Measurements from ENCODE around the gene CCDC60.

The CCDC60 gene

DNA sequence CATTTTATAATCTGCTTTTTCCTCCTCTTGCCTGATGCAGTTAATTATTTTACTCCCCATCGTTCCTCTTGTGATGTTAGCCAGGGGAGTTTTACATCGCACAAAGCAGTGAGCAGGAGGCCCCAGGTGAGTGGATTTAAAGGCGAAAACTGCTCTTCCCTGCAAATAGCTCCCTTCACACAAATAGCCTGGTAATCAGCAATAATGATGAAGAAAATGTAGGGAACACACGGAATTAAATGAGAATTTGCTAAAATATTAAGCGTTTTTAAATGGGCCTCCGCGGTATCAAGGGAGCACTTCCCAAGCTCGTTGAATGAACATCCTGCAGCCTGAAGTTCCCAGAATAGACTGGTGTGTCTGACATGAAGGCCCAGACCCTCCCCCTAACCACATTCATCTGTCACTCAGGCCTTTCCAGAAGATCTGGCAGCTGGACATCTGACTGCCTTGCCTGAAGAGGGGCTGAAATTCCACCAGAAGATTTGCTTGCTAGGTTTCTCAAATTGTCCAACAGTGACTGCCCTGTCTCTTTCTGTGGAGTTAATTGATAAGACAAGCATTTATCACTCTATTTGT is 127.2 kb downstream of the CCDC60 start:
- no peaks in the 10 kb centered on the region for H3F3A ChIP-seq (ENCODE audit: insufficient read depth, low read length)
- no peaks in the 10 kb centered on the region for H3K36me3 ChIP-seq (replicated peaks; ENCODE audit: insufficient read depth, low read length)
- no peak overlapping the region for H3K4me3 ChIP-seq (ENCODE audit: low read length)
- DNase-seq, result no peak
- H4K20me1 ChIP-seq (ENCODE audit: insufficient read depth, low read length), result no peaks in the 10 kb centered on the region
- H3K4me1 ChIP-seq (ENCODE audit: low read length), result no peaks in the 10 kb centered on the region
- H3K9me3 ChIP-seq (replicated peaks; ENCODE audit: insufficient read depth, low read length), result no peaks in the 10 kb centered on the region
- TF ChIP-seq EZH2 (optimal IDR thresholded peaks at IDR 0.05; ENCODE audit: low read depth, low read length), result no peak
- H3K9ac ChIP-seq (ENCODE audit: low read length), result no peak overlapping the region
- no peaks in the 10 kb centered on the region for H3K27me3 ChIP-seq (replicated peaks; ENCODE audit: insufficient read depth, low read length)
- no peaks in the 10 kb centered on the region for H3K79me2 ChIP-seq (ENCODE audit: low read length)
- H3K4me2 ChIP-seq (ENCODE audit: low read depth, low read length), result no peak overlapping the region
- no peaks in the 10 kb centered on the region for H3K9me2 ChIP-seq (replicated peaks; ENCODE audit: insufficient read depth, low read length)
- H2AFZ ChIP-seq (ENCODE audit: low read length), result no peak overlapping the region
- H3K27ac ChIP-seq (ENCODE audit: low read length), result no peak overlapping the region

DNA sequence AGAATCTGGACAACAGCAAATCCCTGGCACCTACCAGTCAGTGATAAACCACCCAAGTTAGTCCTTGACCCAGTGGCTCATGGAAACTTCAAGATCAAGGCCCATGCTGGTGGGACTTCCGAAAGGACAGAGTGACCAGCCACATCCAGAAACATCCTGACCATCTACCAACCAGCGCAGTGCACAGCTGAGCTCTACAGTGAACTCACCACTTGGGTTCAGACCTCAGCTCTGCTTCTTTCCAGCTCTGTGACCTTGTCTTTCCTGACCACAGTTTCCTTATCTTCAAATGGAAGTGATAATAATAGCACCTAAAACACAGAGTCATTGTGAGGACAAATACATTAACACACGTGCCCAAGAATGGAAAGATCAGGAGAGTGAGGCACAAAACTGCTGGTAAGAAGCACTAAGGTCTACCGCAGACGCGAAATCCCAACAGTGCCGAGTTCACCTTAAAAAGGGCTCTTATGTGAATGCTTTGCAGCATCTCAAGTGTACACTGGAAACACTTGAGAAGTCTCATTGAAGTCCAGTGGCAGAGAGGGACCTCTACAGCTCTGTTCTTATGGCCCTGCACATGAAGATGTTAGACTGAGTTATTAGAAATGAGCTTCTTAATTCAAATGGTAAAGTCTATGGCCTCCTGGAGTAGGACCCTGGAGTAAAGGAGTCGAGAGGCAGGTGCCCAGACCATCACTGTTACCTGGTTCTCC is 128.8 kb downstream of the CCDC60 start:
- no peaks in the 10 kb centered on the region for H3K27me3 ChIP-seq (replicated peaks; ENCODE audit: insufficient read depth, low read length)
- no peaks in the 10 kb centered on the region for H3K9me3 ChIP-seq (replicated peaks; ENCODE audit: insufficient read depth, low read length)
- no peak overlapping the region for H2AFZ ChIP-seq (ENCODE audit: low read length)
- H3K27ac ChIP-seq (ENCODE audit: low read length), result no peak overlapping the region
- H3K9me2 ChIP-seq (replicated peaks; ENCODE audit: insufficient read depth, low read length), result no peaks in the 10 kb centered on the region
- no peak overlapping the region for H3K4me3 ChIP-seq (ENCODE audit: low read length)
- H3K36me3 ChIP-seq (replicated peaks; ENCODE audit: insufficient read depth, low read length), result no peaks in the 10 kb centered on the region
- no peaks in the 10 kb centered on the region for H3K79me2 ChIP-seq (ENCODE audit: low read length)
- no peak for DNase-seq
- H3K4me1 ChIP-seq (ENCODE audit: low read length), result no peaks in the 10 kb centered on the region
- H3K4me2 ChIP-seq (ENCODE audit: low read depth, low read length), result no peak overlapping the region
- TF ChIP-seq, protein P1, sequence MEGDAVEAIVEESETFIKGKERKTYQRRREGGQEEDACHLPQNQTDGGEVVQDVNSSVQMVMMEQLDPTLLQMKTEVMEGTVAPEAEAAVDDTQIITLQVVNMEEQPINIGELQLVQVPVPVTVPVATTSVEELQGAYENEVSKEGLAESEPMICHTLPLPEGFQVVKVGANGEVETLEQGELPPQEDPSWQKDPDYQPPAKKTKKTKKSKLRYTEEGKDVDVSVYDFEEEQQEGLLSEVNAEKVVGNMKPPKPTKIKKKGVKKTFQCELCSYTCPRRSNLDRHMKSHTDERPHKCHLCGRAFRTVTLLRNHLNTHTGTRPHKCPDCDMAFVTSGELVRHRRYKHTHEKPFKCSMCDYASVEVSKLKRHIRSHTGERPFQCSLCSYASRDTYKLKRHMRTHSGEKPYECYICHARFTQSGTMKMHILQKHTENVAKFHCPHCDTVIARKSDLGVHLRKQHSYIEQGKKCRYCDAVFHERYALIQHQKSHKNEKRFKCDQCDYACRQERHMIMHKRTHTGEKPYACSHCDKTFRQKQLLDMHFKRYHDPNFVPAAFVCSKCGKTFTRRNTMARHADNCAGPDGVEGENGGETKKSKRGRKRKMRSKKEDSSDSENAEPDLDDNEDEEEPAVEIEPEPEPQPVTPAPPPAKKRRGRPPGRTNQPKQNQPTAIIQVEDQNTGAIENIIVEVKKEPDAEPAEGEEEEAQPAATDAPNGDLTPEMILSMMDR (IDR thresholded peaks at IDR 0.05; ENCODE audit: low read length), result no peak
- TF ChIP-seq EZH2phosphoT487 (IDR thresholded peaks at IDR 0.05; ENCODE audit: low read length), result no peak
- H3K9ac ChIP-seq (ENCODE audit: low read length), result no peak overlapping the region
- no peaks in the 10 kb centered on the region for H4K20me1 ChIP-seq (ENCODE audit: insufficient read depth, low read length)
- no peaks in the 10 kb centered on the region for H3F3A ChIP-seq (ENCODE audit: insufficient read depth, low read length)

DNA sequence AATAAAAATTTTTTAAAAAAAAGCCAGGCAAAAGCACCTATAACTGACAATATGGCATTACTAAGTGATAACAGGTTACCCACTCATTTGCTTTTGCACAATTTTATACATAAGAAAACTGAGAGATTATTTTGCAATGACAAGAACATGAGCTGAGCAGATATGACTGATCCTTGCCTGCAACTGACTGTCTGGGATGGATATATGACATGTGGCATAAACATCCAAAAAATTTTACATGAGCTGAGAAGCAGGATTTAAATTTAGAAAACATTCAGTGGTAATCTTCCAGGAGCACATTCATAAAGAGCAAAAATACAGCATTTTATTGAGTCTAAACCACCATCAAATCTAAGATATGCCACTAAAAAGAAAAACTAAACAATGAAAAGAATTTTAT is 133.8 kb downstream of the CCDC60 start:
- no peak for DNase-seq

More for the DNA sequence above, 133.8 kb downstream of the CCDC60 start:
- H3F3A ChIP-seq (ENCODE audit: insufficient read depth, low read length), result no peaks in the 10 kb centered on the region
- H4K20me1 ChIP-seq (ENCODE audit: insufficient read depth, low read length), result no peaks in the 10 kb centered on the region
- no peak overlapping the region for H3K4me2 ChIP-seq (ENCODE audit: low read depth, low read length)
- H3K79me2 ChIP-seq (ENCODE audit: low read length), result no peaks in the 10 kb centered on the region
- no peaks in the 10 kb centered on the region for H3K4me1 ChIP-seq (ENCODE audit: low read length)
- no peak overlapping the region for H3K27ac ChIP-seq (ENCODE audit: low read length)
- no peaks in the 10 kb centered on the region for H3K27me3 ChIP-seq (replicated peaks; ENCODE audit: insufficient read depth, low read length)
- no peak overlapping the region for H2AFZ ChIP-seq (ENCODE audit: low read length)
- no peaks in the 10 kb centered on the region for H3K36me3 ChIP-seq (replicated peaks; ENCODE audit: insufficient read depth, low read length)
- TF ChIP-seq, protein P1 (IDR thresholded peaks at IDR 0.05; ENCODE audit: low read length), result no peak
- TF ChIP-seq EZH2 (optimal IDR thresholded peaks at IDR 0.05; ENCODE audit: low read depth, low read length) (no peak), EZH2phosphoT487 (IDR thresholded peaks at IDR 0.05; ENCODE audit: low read length) (no peak)
- no peak overlapping the region for H3K4me3 ChIP-seq (ENCODE audit: low read length)
- H3K9ac ChIP-seq (ENCODE audit: low read length), result no peak overlapping the region
- H3K9me2 ChIP-seq (replicated peaks; ENCODE audit: insufficient read depth, low read length), result no peaks in the 10 kb centered on the region
- H3K9me3 ChIP-seq (replicated peaks; ENCODE audit: insufficient read depth, low read length), result no peaks in the 10 kb centered on the region

All from MM.1S (cell line).